Right lobe of liver (tissue), 6 donors: ENCODE results near the gene LAD1. TPM values are rescaled to one million over a fixed set of nuclear protein-coding genes. Genes with fewer than 3 reads are reported as not detected.

Source experiments
- ATAC-seq, 4 donors: fragments of 200-7000 bp; cut with Tn5 transposase; one replicate each; pipeline ENCODE4 v1.9.1; 2020; ENCODE audit warnings: mild to moderate bottlenecking in 4 of 4, moderate library complexity in 4 of 4
- DNase-seq, 3 donors: peaks; one replicate each; pipeline ENCODE4 v3.0.0-alpha.2; 2020
- H3K27ac ChIP-seq, 3 donors: fragments of 200-600 bp; one replicate each; pipeline ENCODE4 v1.8.0; 2022
- H3K27me3 ChIP-seq, 2 donors: fragments of 200-600 bp; one replicate each; pipeline ENCODE4 v1.8.0; 2022
- H3K36me3 ChIP-seq, 4 donors: fragments of 200-600 bp; sonication (generic) in 1 of 4; one replicate each; pipeline versions ENCODE4 v1.5.1 to v1.8.0; 2017 to 2022; ENCODE audit warnings: control low read depth in 1 of 4
- H3K4me1 ChIP-seq, 4 donors: fragments of 200-600 bp; sonication (generic) in 1 of 4; one replicate each; pipeline versions ENCODE4 v1.5.1 to v1.8.0; 2017 to 2022; ENCODE audit warnings: control low read depth in 1 of 4
- H3K4me3 ChIP-seq, 3 donors: fragments of 200-600 bp; one replicate each; pipeline ENCODE4 v1.8.0; 2022
- H3K9me3 ChIP-seq, 4 donors: fragments of 200-600 bp; sonication (generic) in 1 of 4; one replicate each; pipeline versions ENCODE4 v1.5.1 to v1.8.0; 2017 to 2022; ENCODE audit warnings: control low read depth in 1 of 4
- CTCF ChIP-seq, 4 donors: fragments of 200-600 bp in 3 of 4; fragments of 450-650 bp in 1 of 4; IDR thresholded peaks; one replicate each; pipeline versions ENCODE4 v1.5.1 to v1.8.0; 2016 to 2022; ENCODE audit warnings: antibody characterized with exemption in 4 of 4, mild to moderate bottlenecking in 2 of 4
- POLR2A ChIP-seq: fragments of 450-650 bp; IDR thresholded peaks from one replicate; pipeline ENCODE4 v1.6.1; 2017; ENCODE audit warnings: antibody characterized with exemption, mild to moderate bottlenecking
- WGBS: methylation state at CpG from one replicate; pipeline ENCODE4 v1.1.6; 2018; ENCODE audit warnings: low coverage, low lambda C conversion rate; ENCODE audit not compliant: insufficient coverage; ENCODE audit errors: missing lambda C conversion rate; 5-methylcytosine and 5-hydroxymethylcytosine counted together
- intact Hi-C, 2 donors: fragments of 100-400 bp; cut with DNase I; formaldehyde crosslinking; loops; one replicate each; pipeline versions ENCODE4 v1.11.2 to v1.14.1; 2022
- total RNA-seq, 6 experiments: library from RNA; depleted of rRNA in 2 of 6; stranded (reverse); fragments of >200 nt in 2 of 6; fragmentation: NEBNext Ultra II Directional in 3 of 6; extraction: Animal tissue kit (Norgen Biotek cat#: 25700) in 3 of 6; gene quantifications; one replicate each; pipeline versions ENCODE4 v1.1.0 to v1.2.4, GENCODE V29; 2016 to 2023
- donor health status: DM: no; HTN: yes; CAD: no.
- donor health status: DM: no; HTN: no; CAD: no.
- donor health status: DM: no; HTN: no; CAD: no.
- donor health status: DM: no; HTN: yes; CAD: no.
- donor health status: DM: no; HTN: yes; CAD: no.

LAD1 gene
- total RNA-seq, 6 experiments from 2014 or later: 12.2 to 26.7 (median 19.4) TPM

DNA sequence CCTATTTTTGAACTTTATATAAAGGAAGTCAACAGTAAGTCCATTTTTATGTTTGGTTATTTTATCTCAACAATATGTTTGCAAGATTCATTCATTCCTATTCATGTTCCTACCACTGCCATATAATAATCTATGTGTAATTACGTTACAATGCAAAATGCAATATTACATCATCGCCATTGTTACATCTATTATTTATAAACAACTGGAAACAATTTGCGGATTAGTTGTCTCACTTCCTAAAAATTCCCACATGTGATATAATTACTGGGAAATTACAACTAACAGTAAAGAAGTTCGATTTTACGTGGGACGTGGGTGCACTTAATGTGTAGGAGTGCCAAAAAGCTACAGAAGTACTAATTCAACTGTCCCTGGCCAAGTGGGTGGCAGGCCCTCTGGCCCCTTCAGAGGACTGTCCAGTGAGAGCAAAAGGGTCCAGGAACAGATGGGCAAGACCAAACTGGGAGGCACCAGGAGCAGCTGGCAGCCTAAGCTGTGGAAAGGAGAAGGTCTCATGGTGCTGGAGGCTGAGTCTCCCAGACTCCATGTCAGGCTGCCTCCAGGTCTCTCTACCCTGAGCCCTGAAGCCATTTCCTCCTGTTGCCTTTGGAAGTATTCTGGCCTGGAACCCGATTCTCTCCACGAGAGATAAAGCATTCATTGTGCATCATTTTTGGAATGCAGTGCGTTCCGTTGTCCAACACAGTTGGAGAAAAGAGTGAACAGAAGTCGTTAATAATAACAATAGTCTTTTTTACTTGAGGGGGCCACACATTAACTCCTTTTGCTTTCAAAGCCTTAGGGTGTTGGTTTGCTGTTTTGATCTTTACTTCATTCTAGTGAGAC lies 64.6 kb downstream of the LAD1 start:
- Histone ChIP-seq H3K4me3 (no peak overlapping the region), H3K27ac (no peak overlapping the region), H3K4me1 (no peaks in the 10 kb centered on the region), H3K27me3 (no peaks in the 10 kb centered on the region), H3K9me3 (no peaks in the 10 kb centered on the region), H3K36me3 (no peaks in the 10 kb centered on the region)
- DNase-seq (peak in 1 of 3 donors; percentile 9), ATAC-seq (no peak)
- 84% methylated on average over 11 of the region's 11 CpGs for WGBS
- TF ChIP-seq CTCF (IDR thresholded peaks at IDR 0.05) (no peak), POLR2A (no peak)
- intact Hi-C loops: no loop called here

DNA sequence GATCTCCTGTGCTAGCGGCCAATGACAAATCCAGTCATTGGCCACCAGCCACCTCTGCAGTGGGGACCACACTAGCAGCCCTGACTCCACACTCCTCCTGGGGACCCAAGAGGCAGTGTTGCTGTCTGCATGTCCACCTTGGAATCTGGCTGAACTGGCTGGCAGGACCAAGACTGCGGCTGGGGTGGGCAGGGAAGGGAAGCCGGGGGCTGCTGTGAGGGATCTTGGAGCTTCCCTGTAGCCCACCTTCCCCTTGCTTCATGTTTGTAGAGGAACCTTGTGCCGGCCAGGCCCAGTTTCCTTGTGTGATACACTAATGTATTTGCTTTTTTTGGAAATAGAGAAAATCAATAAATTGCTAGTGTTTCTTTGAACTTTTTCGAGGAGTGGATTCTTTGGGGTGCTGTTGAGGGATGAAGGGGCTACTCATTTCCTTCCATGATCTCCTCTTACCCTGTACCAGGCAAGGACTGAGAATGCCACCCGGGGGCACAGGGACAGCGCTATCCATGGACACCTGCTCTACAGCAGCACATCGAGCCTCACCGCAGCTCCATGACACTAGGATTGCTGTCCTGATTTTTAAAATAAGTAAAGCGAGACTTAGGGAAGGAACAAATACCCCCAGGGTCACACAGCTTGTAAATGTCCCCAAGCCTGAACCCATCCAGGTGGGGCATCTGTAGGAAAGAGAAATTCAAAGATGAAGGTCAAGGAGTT lies 66.3 kb downstream of the LAD1 start:
- no peaks in the 10 kb centered on the region for H3K36me3 ChIP-seq
- H3K4me1 ChIP-seq: no peaks in the 10 kb centered on the region
- intact Hi-C loops: no loop called here
- 74% methylated on average over 8 of the region's 10 CpGs for WGBS
- H3K9me3 ChIP-seq: no peaks in the 10 kb centered on the region
- ATAC-seq: no peak
- no peak overlapping the region for H3K27ac ChIP-seq
- peak in 1 of 3 donors; percentile 22 for DNase-seq
- TF ChIP-seq CTCF (IDR thresholded peaks at IDR 0.05) (no peak), POLR2A (no peak)
- H3K27me3 ChIP-seq: no peaks in the 10 kb centered on the region
- no peak overlapping the region for H3K4me3 ChIP-seq

GRCh38 chr1:201332021-201332420 lies 67.1 kb downstream of the LAD1 start:
- H3K27me3 ChIP-seq: no peaks in the 10 kb centered on the region
- H3K27ac ChIP-seq: no peak overlapping the region
- no peaks in the 10 kb centered on the region for H3K36me3 ChIP-seq
- WGBS: no CpG with 5 or more reads among the region's 8 CpGs
- TF ChIP-seq CTCF (IDR thresholded peaks at IDR 0.05) (no peak), POLR2A (no peak)
- H3K4me3 ChIP-seq: no peak overlapping the region
- H3K9me3 ChIP-seq: no peaks in the 10 kb centered on the region
- peak in 1 of 3 donors; percentile 37 for DNase-seq
- intact Hi-C loops: no loop called here
- no peaks in the 10 kb centered on the region for H3K4me1 ChIP-seq
- ATAC-seq: no peak

DNA sequence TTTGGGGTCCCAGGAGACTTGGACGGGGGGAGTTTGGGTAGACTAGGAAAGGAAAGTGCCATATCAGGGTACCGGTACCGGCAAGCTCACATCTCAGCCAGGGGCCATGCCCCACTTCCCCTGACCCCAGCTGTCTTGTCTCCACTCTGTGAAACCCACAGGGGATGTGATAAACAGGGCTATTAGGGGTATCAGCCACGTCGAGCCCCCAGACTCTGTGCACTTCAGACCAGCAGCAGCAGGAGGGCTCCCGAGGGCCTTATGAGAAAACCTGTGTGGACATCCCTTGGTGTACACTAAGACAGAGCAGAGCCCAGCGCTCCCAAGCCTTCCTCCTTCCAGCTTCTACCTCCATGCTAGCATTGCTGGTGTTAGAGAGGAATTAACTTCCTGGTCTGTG lies 68.0 kb downstream of the LAD1 start:
- ATAC-seq (no peak), DNase-seq (peak in 1 of 3 donors; percentile 37)
- H3K36me3 ChIP-seq: no peaks in the 10 kb centered on the region
- no peak overlapping the region for H3K27ac ChIP-seq
- intact Hi-C loops: no loop called here
- H3K9me3 ChIP-seq: no peaks in the 10 kb centered on the region
- 60% methylated on average over 1 of the region's 7 CpGs for WGBS
- no peak for TF ChIP-seq POLR2A
- TF ChIP-seq CTCF (IDR thresholded peaks at IDR 0.05): no peak
- H3K4me3 ChIP-seq: no peak overlapping the region
- H3K4me1 ChIP-seq: no peaks in the 10 kb centered on the region
- no peaks in the 10 kb centered on the region for H3K27me3 ChIP-seq

Other genes starting within 250 kb of the LAD1 start
- gene TMEM9, start 244.8 kb downstream of the LAD1 start, total RNA-seq: 10 to 100 TPM; 27.0 to 47.4 (median 35.6) TPM
- gene IGFN1, start 208.5 kb downstream of the LAD1 start, total RNA-seq: under 1 TPM in 3 of 6 experiments, not detected in 3; 0.02 to 0.18 (median 0.12) TPM
- gene PKP1, start 115.8 kb downstream of the LAD1 start, total RNA-seq: not detected
- gene TNNT2, start 21.6 kb downstream of the LAD1 start, total RNA-seq: 1 to 10 TPM in 1 of 6 experiments, under 1 TPM in 2, not detected in 3; 0.18 to 1.1 (median 0.24) TPM
- gene TNNI1, start 22.4 kb upstream of the LAD1 start, total RNA-seq: 1 to 10 TPM in 1 of 6 experiments, under 1 TPM in 2, not detected in 3; 0.26 to 2.0 (median 0.37) TPM
- 10 to 100 TPM in 1 of 6 experiments, 1 to 10 TPM in 5; 1.0 to 10.9 (median 2.7) TPM for gene PHLDA3, start 69.9 kb upstream of the LAD1 start, total RNA-seq
- gene CSRP1, start 107.8 kb upstream of the LAD1 start, total RNA-seq: 100 to 1,000 TPM in 2 of 6 experiments, 10 to 100 TPM in 4; 54.9 to 158 (median 87.0) TPM
- gene NAV1, start 139.8 kb upstream of the LAD1 start, total RNA-seq: 1 to 10 TPM; 2.1 to 7.4 (median 3.7) TPM